Measurements from ENCODE around the gene CCDC81.

Gene CCDC81

GRCh38 chr11:86464509-86465221 is 90.0 kb downstream of the CCDC81 start:
- DNase-seq (ENCODE audit: low read depth), result no peak

DNA sequence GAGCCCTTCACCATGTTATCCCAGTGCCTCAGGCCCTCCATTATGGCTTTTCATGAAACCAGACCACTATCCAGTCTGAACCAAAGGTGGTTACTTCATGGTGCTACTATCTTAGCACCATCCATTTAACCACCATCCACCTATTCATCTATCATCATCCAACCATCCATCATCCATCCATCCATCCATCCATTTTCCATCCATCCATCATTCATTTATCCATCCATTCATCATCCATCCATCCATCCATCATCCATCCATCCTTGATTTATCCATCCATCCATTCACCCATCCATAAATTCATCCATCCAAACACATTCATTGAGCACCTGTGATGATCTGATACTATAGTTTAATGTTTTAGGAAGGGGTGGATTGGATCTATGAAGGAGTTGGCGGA is 93.5 kb downstream of the CCDC81 start:
- DNase-seq (ENCODE audit: low read depth), result no peak

GRCh38 chr11:86469491-86470388 is 95.1 kb downstream of the CCDC81 start:
- no peak for DNase-seq (ENCODE audit: low read depth)
